DOHH2 (cell line): ENCODE data around the gene THBS1.

Experiments used
- H3F3A ChIP-seq: fragments of 200-600 bp; sonication (generic), shearing (Covaris generic); 2 replicates; pipeline ENCODE4 v1.6.0; 2016; ENCODE audit warnings: antibody characterized with exemption, mild to moderate bottlenecking; ENCODE audit not compliant: control insufficient read depth, insufficient read depth
- H3K27ac ChIP-seq: fragments of 200-600 bp; sonication (generic); 2 replicates; pipeline ENCODE4 v1.5.1; 2014; ENCODE audit warnings: low read depth, mild to moderate bottlenecking, low read length, moderate library complexity
- H3K27me3 ChIP-seq: fragments of 200-600 bp; sonication (generic); 2 replicates; pipeline ENCODE4 v1.6.1; 2014; ENCODE audit warnings: mild to moderate bottlenecking, low read length, mixed read lengths; ENCODE audit not compliant: control insufficient read depth
- H3K36me3 ChIP-seq: fragments of 200-600 bp; sonication (generic); 2 replicates; pipeline ENCODE4 v1.6.1; 2014; ENCODE audit warnings: mild to moderate bottlenecking, low read length, moderate library complexity, mixed read lengths; ENCODE audit not compliant: control insufficient read depth
- H3K4me1 ChIP-seq: fragments of 200-600 bp; sonication (generic); 2 replicates; pipeline ENCODE4 v1.6.1; 2014; ENCODE audit warnings: mild to moderate bottlenecking, low read length, mixed read lengths; ENCODE audit not compliant: control insufficient read depth
- H3K4me2 ChIP-seq: fragments of 200-600 bp; sonication (generic); 2 replicates; pipeline ENCODE4 v1.6.0; 2014; ENCODE audit warnings: mild to moderate bottlenecking, low read length, moderate library complexity
- H3K4me3 ChIP-seq: fragments of 200-600 bp; sonication (generic); 2 replicates; pipeline ENCODE4 v1.5.1; 2014; ENCODE audit warnings: mild to moderate bottlenecking, low read length, mixed read lengths
- H3K79me2 ChIP-seq: fragments of 200-600 bp; sonication (generic); 2 replicates; pipeline ENCODE4 v1.6.1; 2014; ENCODE audit warnings: mild to moderate bottlenecking, low read length, mixed read lengths; ENCODE audit not compliant: control insufficient read depth
- H3K9me2 ChIP-seq: fragments of 200-600 bp; sonication (generic); replicated peaks from 2 replicates; pipeline ENCODE4 v1.6.1; 2014; ENCODE audit warnings: mild to moderate bottlenecking, low read length, mixed read lengths; ENCODE audit not compliant: control insufficient read depth
- H3K9me3 ChIP-seq: fragments of 200-600 bp; sonication (generic); 2 replicates; pipeline ENCODE4 v1.6.1; 2014; ENCODE audit warnings: antibody characterized with exemption, low read length, mixed read lengths; ENCODE audit not compliant: control insufficient read depth, insufficient read depth
- H4K20me1 ChIP-seq: fragments of 200-600 bp; sonication (generic); 2 replicates; pipeline ENCODE4 v1.6.0; 2014; ENCODE audit warnings: low read depth, mild to moderate bottlenecking, antibody characterized with exemption, low read length, moderate library complexity; ENCODE audit not compliant: control insufficient read depth, insufficient read depth
- CTCF ChIP-seq: fragments of 200-600 bp; sonication (generic); IDR thresholded peaks from one replicate; pipeline ENCODE4 v1.5.1; 2014; ENCODE audit warnings: antibody characterized with exemption, mild to moderate bottlenecking, low read depth, low read length; ENCODE audit not compliant: poor library complexity, severe bottlenecking
- EZH2phosphoT487 ChIP-seq: fragments of 200-600 bp; sonication (generic); IDR thresholded peaks from 2 replicates; pipeline ENCODE4 v1.6.1; 2017; ENCODE audit warnings: borderline replicate concordance, mild to moderate bottlenecking, antibody characterized with exemption, low read length, moderate library complexity, mixed read lengths

Gene THBS1

DNA sequence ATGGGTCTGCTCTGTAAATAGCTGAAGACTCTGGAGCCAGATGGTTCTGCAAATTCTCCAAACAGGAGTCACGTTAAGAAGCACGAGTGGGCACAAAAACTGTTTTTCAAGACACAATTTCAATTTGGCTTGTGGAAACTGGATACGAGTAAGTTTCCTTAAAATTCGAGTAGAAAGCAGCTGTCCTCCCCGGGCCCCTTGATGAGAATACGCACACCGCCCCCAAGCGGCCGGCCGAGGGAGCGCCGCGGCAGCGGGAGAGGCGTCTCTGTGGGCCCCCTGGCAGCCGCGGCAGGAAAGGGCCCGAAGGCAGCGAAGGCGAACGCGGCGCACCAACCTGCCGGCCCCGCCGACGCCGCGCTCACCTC is 778 bp upstream of the THBS1 start:
- no peaks in the 10 kb centered on the region for H3K9me2 ChIP-seq
- no peaks in the 10 kb centered on the region for H4K20me1 ChIP-seq
- no peaks in the 10 kb centered on the region for H3K79me2 ChIP-seq
- peak; percentile 87 for TF ChIP-seq CTCF
- TF ChIP-seq EZH2phosphoT487: no peak
- H3K4me2 ChIP-seq: no peak overlapping the region
- H3K27ac ChIP-seq: no peak overlapping the region
- no peaks in the 10 kb centered on the region for H3K9me3 ChIP-seq
- no peaks in the 10 kb centered on the region for H3K36me3 ChIP-seq
- H3K4me3 ChIP-seq: no peak overlapping the region
- H3K4me1 ChIP-seq: no peaks in the 10 kb centered on the region
- no peaks in the 10 kb centered on the region for H3F3A ChIP-seq
- H3K27me3 ChIP-seq: peaks cover 4% of the 10 kb centered on the region

DNA sequence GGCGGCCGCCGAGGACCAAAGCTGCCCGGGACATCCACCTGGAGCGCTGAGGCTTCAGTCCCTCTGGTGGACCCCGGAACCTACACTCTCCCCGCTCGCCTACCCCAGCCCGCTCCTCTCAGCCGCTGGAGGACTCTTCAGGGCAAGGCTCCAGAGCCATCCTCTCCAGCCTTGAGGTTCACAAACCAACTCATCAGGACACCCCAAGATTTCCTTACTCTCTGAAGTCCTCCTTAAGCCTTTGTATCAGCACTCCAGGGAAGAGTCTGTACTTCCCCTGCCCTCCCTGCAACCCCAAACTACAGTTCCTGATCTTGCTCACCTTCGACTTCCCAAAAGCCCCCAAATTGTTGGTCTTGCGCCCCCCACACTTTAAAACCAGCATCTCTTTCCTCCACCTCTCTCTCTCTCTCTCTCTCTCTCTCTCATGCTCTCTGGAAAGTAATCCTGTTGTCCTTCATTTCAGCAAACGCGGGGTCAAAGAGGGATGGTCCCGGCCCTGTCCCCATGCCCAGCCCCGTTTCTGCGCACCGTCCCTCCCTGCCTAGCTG is 438 bp downstream of the THBS1 start:
- no peaks in the 10 kb centered on the region for H4K20me1 ChIP-seq
- no peak overlapping the region for H3K4me2 ChIP-seq
- H3F3A ChIP-seq: no peaks in the 10 kb centered on the region
- H3K79me2 ChIP-seq: no peaks in the 10 kb centered on the region
- no peak overlapping the region for H3K27ac ChIP-seq
- no peak for TF ChIP-seq EZH2phosphoT487
- no peak for TF ChIP-seq CTCF
- H3K4me1 ChIP-seq: no peaks in the 10 kb centered on the region
- H3K9me2 ChIP-seq: no peaks in the 10 kb centered on the region
- H3K4me3 ChIP-seq: no peak overlapping the region
- H3K36me3 ChIP-seq: no peaks in the 10 kb centered on the region
- H3K27me3 ChIP-seq: peaks cover 6% of the 10 kb centered on the region
- H3K9me3 ChIP-seq: no peaks in the 10 kb centered on the region

- H3K9me3 ChIP-seq: no peaks in the 10 kb centered on the region
- H3K4me2 ChIP-seq: no peak overlapping the region
- TF ChIP-seq EZH2phosphoT487: no peak
- no peak for TF ChIP-seq CTCF
- no peak overlapping the region for H3K27ac ChIP-seq
- peaks cover 6% of the 10 kb centered on the region for H3K27me3 ChIP-seq
- no peaks in the 10 kb centered on the region for H3K36me3 ChIP-seq
- H3K4me1 ChIP-seq: no peaks in the 10 kb centered on the region
- H3F3A ChIP-seq: no peaks in the 10 kb centered on the region
- no peaks in the 10 kb centered on the region for H3K79me2 ChIP-seq
- H3K4me3 ChIP-seq: no peak overlapping the region
- no peaks in the 10 kb centered on the region for H3K9me2 ChIP-seq
- H4K20me1 ChIP-seq: no peaks in the 10 kb centered on the region
Measured at GRCh38 chr15:39581793-39582285, 960 bp downstream of the THBS1 start.
